GM21360 (cell line): ENCODE measurements around the gene ABCC2.

Source experiments
- ATAC-seq: cut with Tn5 transposase; IDR thresholded peaks from one replicate; pipeline ENCODE4 v1.9.1; 2021; ENCODE audit warnings: mild to moderate bottlenecking, moderate library complexity; ENCODE audit not compliant: unreplicated experiment

Gene ABCC2

GRCh38 chr10:99770408-99771045, 11.9 kb upstream of the ABCC2 start:
- no peak for ATAC-seq

GRCh38 chr10:99775850-99776249, 6.6 kb upstream of the ABCC2 start:
- ATAC-seq = no peak

- ATAC-seq = no peak
Observed at GRCh38 chr10:99777918-99778714, 4.3 kb upstream of the ABCC2 start.

- no peak for ATAC-seq
Observed at GRCh38 chr10:99779335-99779734, 3.1 kb upstream of the ABCC2 start.

GRCh38 chr10:99781734-99782429, 558 bp upstream of the ABCC2 start:
- ATAC-seq = no peak

GRCh38 chr10:99784016-99784726, 1.7 kb downstream of the ABCC2 start:
- no peak for ATAC-seq

- ATAC-seq = no peak
Observed at GRCh38 chr10:99784727-99785441, 2.4 kb downstream of the ABCC2 start.

GRCh38 chr10:99785646-99786045, 3.2 kb downstream of the ABCC2 start:
- no peak for ATAC-seq

- ATAC-seq = no peak
Observed at GRCh38 chr10:99787311-99787710, 4.9 kb downstream of the ABCC2 start.

GRCh38 chr10:99787782-99788445, 5.5 kb downstream of the ABCC2 start:
- no peak for ATAC-seq

- no peak for ATAC-seq
Observed at GRCh38 chr10:99788598-99789256, 6.3 kb downstream of the ABCC2 start.

- no peak for ATAC-seq
Observed at GRCh38 chr10:99791831-99792230, 9.4 kb downstream of the ABCC2 start.

GRCh38 chr10:99793819-99794218, 11.4 kb downstream of the ABCC2 start:
- ATAC-seq = no peak

- ATAC-seq = no peak
Observed at GRCh38 chr10:99796928-99797327, 14.5 kb downstream of the ABCC2 start.

GRCh38 chr10:99798031-99798430, 15.6 kb downstream of the ABCC2 start:
- no peak for ATAC-seq

GRCh38 chr10:99798920-99799319, 16.5 kb downstream of the ABCC2 start:
- ATAC-seq = no peak

GRCh38 chr10:99799613-99800012, 17.2 kb downstream of the ABCC2 start:
- ATAC-seq = no peak

GRCh38 chr10:99804471-99804870, 22.0 kb downstream of the ABCC2 start:
- ATAC-seq = no peak

- ATAC-seq = no peak
Observed at GRCh38 chr10:99805190-99805589, 22.8 kb downstream of the ABCC2 start.

- no peak for ATAC-seq
Observed at GRCh38 chr10:99806091-99806490, 23.7 kb downstream of the ABCC2 start.
